ENCODE data around the gene LRFN3.
"Not testable (repeated sequence)": the region's sequence is repeated elsewhere in the genome, so short reads cannot be mapped to it uniquely, and the experiment has no call there.

DNA sequence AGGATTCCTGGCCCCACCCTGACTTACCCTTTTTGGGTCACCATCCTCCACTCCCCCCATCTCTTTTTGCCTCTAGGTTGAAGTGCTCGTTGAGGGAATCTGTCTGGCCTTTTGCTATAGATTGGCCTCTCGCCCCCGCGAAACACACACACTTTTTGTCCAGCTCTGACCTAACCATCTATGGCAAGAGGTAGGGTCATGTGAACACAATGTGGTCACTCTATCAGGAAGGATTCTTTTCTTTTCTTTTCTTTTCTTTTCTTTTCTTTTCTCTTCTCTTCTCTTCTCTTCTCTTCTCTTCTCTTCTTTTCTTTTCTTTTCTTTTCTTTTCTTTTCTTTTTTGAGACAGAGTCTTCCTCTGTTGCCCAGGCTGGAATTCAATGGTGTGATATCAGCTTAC lies 44.8 kb downstream of the LRFN3 start:
- not testable (repeated sequence) for TF ChIP-seq CTCF (conservative IDR thresholded peaks at IDR 0.05; ENCODE audit: low read depth, low read length); EZH2 (IDR thresholded peaks at IDR 0.05; ENCODE audit: borderline replicate concordance, low read depth, low read length, poor library complexity, severe bottlenecking)

All from A673 (cell line).